Osteocyte (in vitro differentiated cells): ENCODE results near the gene TMEM174. TPM values are rescaled to one million over a fixed set of nuclear protein-coding genes. Genes with fewer than 3 reads are reported as not detected.
A peak's percentile ranks its signal among the peaks of the same experiment; 100 is the strongest.

ENCODE experiments used
- DNase-seq: peaks from one replicate; pipeline ENCODE4 v3.0.0; 2021; ENCODE audit warnings: mixed read lengths; ENCODE audit not compliant: unreplicated experiment; ENCODE audit errors: extremely low spot score
- H3K27ac Mint-ChIP-seq: one replicate; pipeline ENCODE4 v1.8.0; 2021; ENCODE audit warnings: mild to moderate bottlenecking, mixed read lengths; ENCODE audit not compliant: unreplicated experiment
- H3K27me3 Mint-ChIP-seq: one replicate; pipeline ENCODE4 v1.8.0; 2021; ENCODE audit warnings: mixed read lengths; ENCODE audit not compliant: unreplicated experiment
- H3K36me3 Mint-ChIP-seq: one replicate; pipeline ENCODE4 v1.8.0; 2021; ENCODE audit warnings: mixed read lengths; ENCODE audit not compliant: unreplicated experiment
- H3K4me1 Mint-ChIP-seq: one replicate; pipeline ENCODE4 v1.8.0; 2021; ENCODE audit warnings: mixed read lengths; ENCODE audit not compliant: unreplicated experiment
- H3K4me3 Mint-ChIP-seq: one replicate; pipeline ENCODE4 v1.8.0; 2021; ENCODE audit warnings: mild to moderate bottlenecking, moderate library complexity, mixed read lengths; ENCODE audit not compliant: unreplicated experiment
- H3K9me3 Mint-ChIP-seq: one replicate; pipeline ENCODE4 v1.8.0; 2021; ENCODE audit warnings: mixed read lengths; ENCODE audit not compliant: unreplicated experiment
- total RNA-seq: library from RNA; stranded (reverse); gene quantifications from 2 replicates; pipeline ENCODE4 v1.2.1, GENCODE V29; 2021
- TF ChIP-seq, protein P1 (sequence below): fragments of 200-600 bp; sonication (generic); IDR thresholded peaks from 2 replicates; pipeline ENCODE4 v1.5.0; 2021; ENCODE audit warnings: antibody characterized with exemption, mild to moderate bottlenecking, moderate library complexity

Gene TMEM174
- total RNA-seq, 1 donor from 2014 or later: not detected

DNA sequence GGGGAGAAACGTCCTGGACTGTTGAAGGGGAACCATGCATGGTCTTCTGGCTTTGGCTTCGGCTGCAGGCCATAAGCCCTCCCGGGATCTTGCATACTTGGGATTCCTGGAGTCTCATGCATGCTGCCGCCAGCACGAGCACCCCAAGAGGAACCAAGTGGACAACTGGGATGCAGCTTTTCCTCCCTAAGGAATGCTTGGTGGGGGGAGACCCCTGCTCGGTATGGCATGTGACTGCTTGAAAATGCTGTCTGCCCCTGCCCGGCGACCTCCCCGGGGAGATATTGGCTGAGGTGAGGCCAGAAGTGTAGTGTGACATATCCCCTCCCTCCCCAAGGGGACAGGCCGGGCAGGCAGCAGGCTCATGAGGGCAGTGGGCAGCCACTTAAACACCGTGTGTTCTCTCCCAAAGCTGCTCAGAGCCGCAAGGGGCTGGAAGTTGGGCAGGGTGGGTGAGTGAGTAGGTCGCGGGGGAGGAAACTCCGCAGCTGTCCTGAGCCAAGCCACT, 36.9 kb upstream of the TMEM174 start:
- no peak for DNase-seq
- H3K36me3 Mint-ChIP-seq: peaks cover 5% of the 10 kb centered on the region
- H3K27me3 Mint-ChIP-seq: no peaks in the 10 kb centered on the region
- TF ChIP-seq, protein P1, sequence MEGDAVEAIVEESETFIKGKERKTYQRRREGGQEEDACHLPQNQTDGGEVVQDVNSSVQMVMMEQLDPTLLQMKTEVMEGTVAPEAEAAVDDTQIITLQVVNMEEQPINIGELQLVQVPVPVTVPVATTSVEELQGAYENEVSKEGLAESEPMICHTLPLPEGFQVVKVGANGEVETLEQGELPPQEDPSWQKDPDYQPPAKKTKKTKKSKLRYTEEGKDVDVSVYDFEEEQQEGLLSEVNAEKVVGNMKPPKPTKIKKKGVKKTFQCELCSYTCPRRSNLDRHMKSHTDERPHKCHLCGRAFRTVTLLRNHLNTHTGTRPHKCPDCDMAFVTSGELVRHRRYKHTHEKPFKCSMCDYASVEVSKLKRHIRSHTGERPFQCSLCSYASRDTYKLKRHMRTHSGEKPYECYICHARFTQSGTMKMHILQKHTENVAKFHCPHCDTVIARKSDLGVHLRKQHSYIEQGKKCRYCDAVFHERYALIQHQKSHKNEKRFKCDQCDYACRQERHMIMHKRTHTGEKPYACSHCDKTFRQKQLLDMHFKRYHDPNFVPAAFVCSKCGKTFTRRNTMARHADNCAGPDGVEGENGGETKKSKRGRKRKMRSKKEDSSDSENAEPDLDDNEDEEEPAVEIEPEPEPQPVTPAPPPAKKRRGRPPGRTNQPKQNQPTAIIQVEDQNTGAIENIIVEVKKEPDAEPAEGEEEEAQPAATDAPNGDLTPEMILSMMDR: no peak
- no peaks in the 10 kb centered on the region for H3K9me3 Mint-ChIP-seq
- H3K4me3 Mint-ChIP-seq: no peak overlapping the region
- H3K4me1 Mint-ChIP-seq: peaks cover 44% of the 10 kb centered on the region
- peak overlapping the region; percentile 80 for H3K27ac Mint-ChIP-seq

DNA sequence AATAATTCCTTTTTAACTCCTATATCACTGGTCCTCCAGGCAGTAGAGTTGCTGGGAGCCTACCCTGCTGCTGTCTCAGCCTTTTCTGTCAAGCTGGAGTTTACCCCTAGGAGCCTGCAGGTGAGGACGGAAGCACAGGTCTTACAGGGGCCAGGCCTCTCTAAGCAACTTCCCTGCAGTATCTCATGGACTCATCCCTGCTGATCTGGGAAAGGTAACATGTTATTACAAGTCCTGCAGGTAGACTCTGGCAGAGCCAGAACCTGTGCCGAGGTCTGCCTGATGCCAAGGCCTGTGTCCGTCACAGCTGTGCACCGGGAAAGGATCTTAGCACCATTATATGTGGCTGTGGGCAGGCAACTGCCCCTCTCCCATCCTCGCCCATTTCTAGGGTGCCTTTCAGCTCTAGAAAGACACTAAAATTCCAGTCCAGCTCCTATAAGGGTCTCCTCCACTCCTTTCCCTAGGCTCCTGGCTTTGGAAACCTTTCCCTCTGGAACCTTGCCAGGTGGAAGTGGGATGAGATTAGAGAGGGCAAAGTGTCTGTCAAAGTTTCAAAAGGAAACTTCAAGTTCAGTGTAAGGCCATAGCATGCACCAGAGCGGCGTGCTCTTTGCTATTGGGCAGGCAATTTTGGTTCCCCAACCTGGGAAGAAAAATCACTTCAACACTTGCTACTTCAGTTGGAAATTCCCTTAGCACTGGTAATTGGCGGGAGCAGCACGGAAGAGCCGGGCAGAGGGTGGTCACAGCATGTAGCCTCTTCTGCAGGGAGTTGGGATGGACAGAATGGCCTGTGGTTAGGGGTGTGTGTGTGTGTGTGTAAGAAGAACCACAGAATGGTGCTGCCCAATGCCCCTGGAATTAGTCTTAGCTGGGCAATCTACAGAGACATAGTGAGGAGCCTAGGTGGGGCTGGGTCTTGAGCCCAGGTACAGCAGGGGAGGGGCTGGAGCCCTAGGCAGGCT, 35.1 kb upstream of the TMEM174 start:
- Mint-ChIP-seq H3K9me3 (no peaks in the 10 kb centered on the region), H3K4me3 (no peak overlapping the region), H3K27ac (no peak overlapping the region), H3K4me1 (peaks cover 44% of the 10 kb centered on the region), H3K36me3 (no peaks in the 10 kb centered on the region), H3K27me3 (no peaks in the 10 kb centered on the region)
- no peak for DNase-seq
- TF ChIP-seq, protein P1: no peak

DNA sequence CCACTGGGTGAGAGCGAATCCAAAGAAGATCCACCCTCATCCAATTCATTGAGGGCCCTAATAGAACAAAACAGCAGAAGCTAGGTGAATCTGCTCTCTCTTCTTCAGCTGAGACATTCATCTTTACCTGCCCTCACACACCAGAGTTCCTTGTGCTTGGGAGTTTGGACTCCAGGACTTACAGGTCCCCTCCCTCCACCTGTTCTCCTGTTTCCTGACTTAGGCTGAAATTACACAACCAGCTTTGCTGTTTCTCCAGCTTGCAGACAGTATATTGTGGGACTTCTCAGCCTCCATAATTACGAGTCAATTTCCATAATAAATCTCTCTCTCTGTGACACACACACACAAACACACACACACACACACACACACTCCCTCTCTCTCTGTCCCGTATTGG, 33.5 kb upstream of the TMEM174 start:
- Mint-ChIP-seq H3K4me3 (no peak overlapping the region), H3K27me3 (no peaks in the 10 kb centered on the region), H3K4me1 (peaks cover 40% of the 10 kb centered on the region), H3K36me3 (no peaks in the 10 kb centered on the region), H3K9me3 (no peaks in the 10 kb centered on the region), H3K27ac (peak overlapping the region; percentile 23)
- TF ChIP-seq, protein P1: no peak
- no peak for DNase-seq

DNA sequence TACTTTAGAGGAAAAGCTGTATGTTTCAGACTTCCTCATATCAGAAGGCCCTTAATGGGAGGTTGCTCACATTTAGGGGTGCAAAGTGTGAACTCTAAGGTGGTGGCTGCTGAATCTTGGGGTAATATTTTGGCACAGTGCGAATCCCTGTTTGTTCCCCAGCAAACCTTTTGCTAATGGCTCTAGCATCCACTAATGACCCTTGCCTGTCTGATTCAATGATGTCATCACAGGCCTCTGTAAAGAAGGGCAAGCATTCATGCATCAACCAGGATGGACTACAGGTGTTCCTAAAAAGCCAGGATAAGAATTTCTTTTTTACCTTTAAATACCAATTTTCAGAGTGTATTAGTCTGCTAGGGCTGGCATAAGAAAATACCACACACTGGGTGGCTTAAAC, 32.2 kb upstream of the TMEM174 start:
- no peak overlapping the region for H3K4me3 Mint-ChIP-seq
- no peak for DNase-seq
- TF ChIP-seq, protein P1: no peak
- no peaks in the 10 kb centered on the region for H3K27me3 Mint-ChIP-seq
- peaks cover 28% of the 10 kb centered on the region for H3K4me1 Mint-ChIP-seq
- no peak overlapping the region for H3K27ac Mint-ChIP-seq
- H3K9me3 Mint-ChIP-seq: no peaks in the 10 kb centered on the region
- no peaks in the 10 kb centered on the region for H3K36me3 Mint-ChIP-seq

DNA sequence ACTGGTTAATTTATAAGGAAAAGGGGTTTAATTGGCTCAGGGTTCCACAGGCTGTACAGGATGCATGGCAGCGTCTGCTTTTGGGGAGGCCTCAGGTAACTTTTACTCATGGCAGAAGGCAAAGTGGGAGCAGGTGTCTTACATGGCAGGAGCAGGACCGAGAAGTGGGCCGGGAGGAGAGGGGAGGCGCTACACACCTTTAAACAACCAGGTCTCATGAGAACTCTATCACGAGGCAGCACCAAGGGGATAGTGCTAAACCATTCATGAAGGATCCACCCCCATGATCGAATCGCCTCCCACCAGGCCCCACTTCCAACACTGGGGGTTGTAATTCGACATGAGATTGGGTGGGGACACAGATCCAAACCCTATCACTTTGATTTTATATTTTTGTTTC, 31.0 kb upstream of the TMEM174 start:
- H3K36me3 Mint-ChIP-seq: no peaks in the 10 kb centered on the region

More for the DNA sequence above, 31.0 kb upstream of the TMEM174 start:
- TF ChIP-seq, protein P1: no peak
- DNase-seq: no peak
- Mint-ChIP-seq H3K4me3 (no peak overlapping the region), H3K4me1 (peaks cover 16% of the 10 kb centered on the region), H3K27ac (no peak overlapping the region), H3K9me3 (no peaks in the 10 kb centered on the region), H3K27me3 (no peaks in the 10 kb centered on the region)
